Activated T-cell treated with anti-CD3 and anti-CD28 coated beads, Interleukin-2, amount 50 U/mL, for 72 hours (primary cell): Measurements from ENCODE around the gene PCK1. TPM values are rescaled to one million over a fixed set of nuclear protein-coding genes. Genes with fewer than 3 reads are reported as not detected.

Source experiments
- ATAC-seq, 2 donors: fragments of 150-1000 bp; cut with Tn5 transposase; replicated peaks in 1 of 2; 2 replicates each; pipeline ENCODE4 v1.10.0; 2021; ENCODE audit warnings: moderate library complexity in 2 of 2, mild to moderate bottlenecking in 1 of 2
- DNase-seq, 2 donors: peaks; one replicate each; pipeline ENCODE4 v3.0.0; 2021 to 2022; ENCODE audit warnings: mixed read lengths in 1 of 2
- H3K27ac Mint-ChIP-seq: one replicate; pipeline ENCODE4 v1.8.0; 2022; ENCODE audit warnings: mild to moderate bottlenecking, moderate library complexity, mixed read lengths
- H3K27me3 Mint-ChIP-seq: one replicate; pipeline ENCODE4 v1.8.0; 2022; ENCODE audit warnings: low read depth, mixed read lengths
- H3K36me3 Mint-ChIP-seq, 2 donors: one replicate each; pipeline ENCODE4 v1.8.0; 2022; ENCODE audit warnings: mixed read lengths in 2 of 2, mild to moderate bottlenecking in 1 of 2; ENCODE audit not compliant: insufficient read depth in 2 of 2
- H3K4me1 Mint-ChIP-seq: one replicate; pipeline ENCODE4 v1.8.0; 2022; ENCODE audit warnings: low read depth, mixed read lengths
- H3K4me3 Mint-ChIP-seq, 2 donors: one replicate each; pipeline ENCODE4 v1.8.0; 2022; ENCODE audit warnings: mild to moderate bottlenecking in 2 of 2, mixed read lengths in 2 of 2, moderate library complexity in 2 of 2
- H3K9me3 Mint-ChIP-seq, 2 donors: one replicate each; pipeline ENCODE4 v1.8.0; 2022; ENCODE audit warnings: mixed read lengths in 2 of 2
- total RNA-seq, 2 donors: library from RNA; stranded (reverse); gene quantifications; one replicate each; pipeline ENCODE4 v1.2.3, GENCODE V29; 2022

PCK1 gene
- total RNA-seq, 2 donors from 2014 or later = not detected

DNA sequence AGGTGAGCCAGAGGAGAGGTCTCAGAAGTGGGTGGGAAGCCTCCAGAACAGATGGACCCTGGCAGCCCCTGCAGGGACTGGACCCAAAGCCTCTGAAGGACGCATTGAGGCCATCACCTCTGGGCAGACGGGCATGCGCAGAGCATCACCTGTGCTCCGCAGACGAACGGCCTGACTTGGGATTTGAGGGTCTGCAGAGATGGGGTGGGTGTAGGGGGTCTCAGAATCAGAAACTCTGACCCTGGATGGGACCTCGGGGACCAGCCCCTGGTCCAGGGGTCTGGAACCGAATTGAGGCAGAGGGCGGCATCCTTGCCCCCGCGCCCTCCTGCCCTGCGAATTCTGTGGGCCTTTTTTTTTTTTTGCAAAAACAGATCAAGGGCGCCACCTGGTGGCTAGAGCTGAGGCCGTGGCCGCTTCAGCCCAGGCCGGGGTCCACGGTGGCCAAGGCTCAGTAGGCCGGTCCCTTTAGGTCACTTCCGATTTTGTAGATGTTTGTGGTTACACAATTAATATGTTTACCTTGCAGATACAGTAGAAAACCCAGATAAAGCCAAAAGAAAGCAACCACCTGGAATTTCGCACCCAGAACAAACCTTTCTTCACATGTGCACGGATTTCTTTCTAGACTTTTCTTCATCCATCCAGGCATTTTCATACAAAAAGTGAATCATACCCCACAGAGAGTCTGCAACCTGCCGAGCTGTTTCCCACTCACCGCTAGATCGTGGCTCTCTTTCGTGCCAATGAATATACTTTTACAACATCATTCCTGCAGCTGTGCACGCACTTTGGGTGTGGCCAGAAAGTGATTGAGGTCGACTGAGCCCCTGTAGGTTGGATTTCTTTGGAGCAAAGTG is 33.4 kb downstream of the PCK1 start:
- Mint-ChIP-seq H3K36me3 (no peaks in the 10 kb centered on the region), H3K4me1 (peaks cover 7% of the 10 kb centered on the region), H3K9me3 (no peaks in the 10 kb centered on the region), H3K4me3 (no peak overlapping the region), H3K27me3 (peaks cover 12% of the 10 kb centered on the region), H3K27ac (no peak overlapping the region)
- DNase-seq = peak; percentile 52 to 76
- ATAC-seq = peak; percentile 31 to 47

DNA sequence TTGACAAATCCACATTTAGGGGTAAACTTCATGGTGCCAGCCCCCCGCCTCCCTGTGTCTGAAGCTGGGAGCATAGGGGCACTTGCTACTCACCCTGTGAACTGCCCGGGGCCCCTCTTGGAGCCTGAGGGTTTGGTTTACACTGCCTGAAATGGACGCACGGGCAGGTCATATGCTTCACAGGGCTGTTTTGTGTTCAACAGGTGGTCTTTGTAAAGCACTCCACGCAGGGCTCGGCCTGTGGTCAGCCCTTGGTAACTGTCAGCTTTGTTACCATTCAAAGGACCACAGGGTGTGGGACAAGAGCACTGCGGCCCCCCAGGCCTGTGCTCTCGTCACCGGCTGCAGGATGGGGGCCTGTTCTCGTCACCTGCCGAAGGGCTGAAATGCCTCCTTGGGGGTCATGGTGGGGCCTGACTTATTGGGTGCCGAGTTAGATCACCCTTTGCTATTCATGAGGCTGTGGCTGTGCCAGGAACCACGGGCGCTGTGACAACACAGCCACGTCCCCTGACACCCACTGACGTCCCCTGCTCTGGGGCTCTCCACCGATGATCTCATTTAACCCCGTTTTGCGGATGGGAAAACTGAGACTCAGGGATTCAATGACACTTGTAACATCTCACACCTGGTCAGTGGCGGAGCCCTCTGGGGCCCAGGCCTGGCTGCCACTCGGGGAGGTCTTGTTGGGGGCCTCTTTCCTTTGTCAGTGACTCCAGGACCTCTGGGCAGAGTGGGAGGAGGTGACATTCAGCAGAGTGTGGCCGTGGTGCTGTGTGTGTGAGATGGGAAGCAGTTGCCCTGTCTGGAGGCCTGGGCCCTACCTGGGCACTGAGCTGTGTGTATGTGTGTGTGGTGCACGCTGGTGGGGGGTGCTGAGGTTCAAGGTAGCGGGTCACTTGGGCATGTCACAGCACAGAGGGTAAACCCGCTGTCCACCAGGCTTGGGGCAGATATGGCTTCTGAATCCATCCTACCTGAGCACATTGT is 34.4 kb downstream of the PCK1 start:
- no peak for ATAC-seq
- DNase-seq = no peak
- Mint-ChIP-seq H3K27ac (no peak overlapping the region), H3K27me3 (peaks cover 12% of the 10 kb centered on the region), H3K9me3 (no peaks in the 10 kb centered on the region), H3K4me1 (peaks cover 7% of the 10 kb centered on the region), H3K4me3 (no peak overlapping the region), H3K36me3 (no peaks in the 10 kb centered on the region)

DNA sequence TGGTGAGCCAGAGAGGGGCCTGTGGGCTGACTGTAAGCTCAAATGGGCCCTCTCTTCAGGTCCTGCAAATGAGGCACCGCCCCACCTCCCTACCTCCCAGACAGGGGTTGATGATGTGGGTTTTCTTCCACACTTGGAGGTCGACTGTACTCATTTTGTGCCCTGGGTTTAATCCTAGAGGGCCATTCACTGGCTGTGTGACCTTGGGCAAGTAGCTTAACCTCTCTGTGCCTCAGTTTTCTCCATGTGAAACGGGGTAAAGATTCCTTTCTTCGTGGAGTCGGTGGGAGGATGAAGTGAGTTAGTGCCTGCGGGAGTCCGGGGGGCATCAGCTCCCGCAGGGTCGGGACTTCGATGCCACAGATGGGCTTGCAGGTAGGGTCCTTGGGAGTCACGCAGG is 35.4 kb downstream of the PCK1 start:
- Mint-ChIP-seq H3K27ac (no peak overlapping the region), H3K36me3 (no peaks in the 10 kb centered on the region), H3K4me3 (no peak overlapping the region), H3K9me3 (no peaks in the 10 kb centered on the region), H3K27me3 (peaks cover 12% of the 10 kb centered on the region), H3K4me1 (peaks cover 17% of the 10 kb centered on the region)
- DNase-seq (no peak), ATAC-seq (no peak)

DNA sequence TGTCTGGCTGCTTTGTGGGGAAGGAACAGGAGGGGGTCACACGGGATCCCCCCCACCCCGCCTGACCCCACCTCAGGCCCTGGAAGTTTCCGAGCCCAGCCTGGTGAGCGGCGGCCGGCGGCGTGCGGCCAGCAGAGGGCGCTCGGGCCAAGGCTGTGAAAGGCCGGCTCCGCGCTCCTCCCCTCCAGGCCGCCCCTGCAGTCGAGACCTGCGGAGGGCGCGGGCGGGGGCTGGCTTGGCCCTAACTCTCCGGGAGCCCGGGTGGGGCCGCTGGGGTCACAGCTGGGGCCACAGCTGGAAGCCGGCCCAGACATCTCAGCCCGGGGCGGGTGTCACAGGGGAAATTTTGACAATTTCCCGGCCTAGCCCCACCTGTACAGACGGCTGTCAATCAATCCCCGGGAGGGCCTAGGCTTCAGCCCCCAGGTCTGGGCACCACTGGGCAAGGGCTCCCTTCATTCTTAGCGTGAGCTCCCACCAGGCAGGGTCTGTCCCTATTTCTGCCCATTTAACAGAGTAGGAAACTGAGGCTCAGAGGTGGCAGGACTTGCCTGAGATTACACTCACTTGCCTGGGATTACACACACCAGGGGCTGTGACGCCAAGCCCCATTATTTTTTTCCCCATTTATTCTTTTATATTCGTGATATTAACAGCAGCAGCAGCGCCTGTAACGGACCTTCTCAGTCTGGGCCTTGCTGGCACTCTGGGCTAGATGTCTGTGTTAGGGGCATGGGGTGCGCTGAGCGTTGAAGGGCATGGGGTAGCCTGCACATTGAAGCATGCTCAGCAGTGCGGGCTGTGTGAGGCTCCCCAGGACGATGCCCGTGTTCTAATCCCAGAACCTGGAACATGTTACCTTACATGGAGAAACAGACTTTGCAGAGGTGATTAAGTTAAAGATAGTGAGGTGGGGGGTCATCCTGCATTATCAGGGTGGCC is 36.4 kb downstream of the PCK1 start:
- peak; percentile 76 to 82 for DNase-seq
- peak; percentile 73 to 75 for ATAC-seq
- H3K36me3 Mint-ChIP-seq = no peaks in the 10 kb centered on the region
- peaks cover 17% of the 10 kb centered on the region for H3K4me1 Mint-ChIP-seq
- H3K9me3 Mint-ChIP-seq = no peaks in the 10 kb centered on the region
- H3K27me3 Mint-ChIP-seq = peaks cover 12% of the 10 kb centered on the region
- no peak overlapping the region for H3K4me3 Mint-ChIP-seq
- no peak overlapping the region for H3K27ac Mint-ChIP-seq

DNA sequence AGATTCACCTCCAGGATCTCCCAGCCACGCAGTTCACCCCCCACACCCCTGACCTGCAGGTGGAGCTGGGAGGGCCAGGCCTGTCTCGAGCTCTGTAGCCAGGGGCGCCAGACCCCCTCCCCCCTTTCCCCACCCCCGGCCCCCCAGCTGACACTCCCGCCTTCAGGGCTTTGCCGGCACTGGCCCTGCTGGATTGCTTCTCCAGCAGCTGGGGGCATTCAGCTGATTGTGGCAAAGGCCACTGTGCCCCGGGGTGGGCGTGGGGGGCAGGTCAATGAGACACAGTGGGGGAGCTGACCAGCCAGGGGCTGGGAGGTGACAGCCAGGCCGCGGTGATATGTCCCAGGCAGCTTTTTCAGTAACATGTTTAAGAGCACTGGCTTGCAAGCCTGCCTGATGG is 37.1 kb downstream of the PCK1 start:
- H3K4me3 Mint-ChIP-seq = no peak overlapping the region
- no peak overlapping the region for H3K27ac Mint-ChIP-seq
- H3K9me3 Mint-ChIP-seq = no peaks in the 10 kb centered on the region
- no peak for ATAC-seq
- H3K4me1 Mint-ChIP-seq = peaks cover 17% of the 10 kb centered on the region
- no peak for DNase-seq
- H3K36me3 Mint-ChIP-seq = no peaks in the 10 kb centered on the region
- H3K27me3 Mint-ChIP-seq = peaks cover 12% of the 10 kb centered on the region

DNA sequence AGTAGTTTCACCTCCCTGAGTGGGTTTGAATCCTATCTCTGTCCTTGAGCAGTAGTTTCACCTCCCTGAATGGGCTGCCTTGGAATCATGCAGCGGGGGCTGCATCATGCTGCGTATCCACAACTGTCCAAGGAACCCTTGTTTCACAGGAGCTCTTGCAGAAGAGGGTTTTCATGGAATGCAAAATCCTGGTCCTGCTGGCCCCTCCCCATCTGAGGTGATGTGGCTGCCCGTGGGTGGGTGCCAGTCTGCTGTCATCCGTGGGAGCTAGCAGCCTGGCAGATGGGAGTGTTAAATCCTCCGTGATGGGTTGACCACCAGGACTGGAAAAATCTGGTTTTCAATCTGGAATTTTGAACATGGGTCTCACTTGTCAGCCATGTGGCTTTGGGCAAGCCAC is 37.6 kb downstream of the PCK1 start:
- Mint-ChIP-seq H3K9me3 (no peaks in the 10 kb centered on the region), H3K36me3 (no peaks in the 10 kb centered on the region), H3K4me3 (no peak overlapping the region), H3K27me3 (peaks cover 8% of the 10 kb centered on the region), H3K27ac (no peak overlapping the region), H3K4me1 (peaks cover 14% of the 10 kb centered on the region)
- no peak for ATAC-seq
- no peak for DNase-seq

DNA sequence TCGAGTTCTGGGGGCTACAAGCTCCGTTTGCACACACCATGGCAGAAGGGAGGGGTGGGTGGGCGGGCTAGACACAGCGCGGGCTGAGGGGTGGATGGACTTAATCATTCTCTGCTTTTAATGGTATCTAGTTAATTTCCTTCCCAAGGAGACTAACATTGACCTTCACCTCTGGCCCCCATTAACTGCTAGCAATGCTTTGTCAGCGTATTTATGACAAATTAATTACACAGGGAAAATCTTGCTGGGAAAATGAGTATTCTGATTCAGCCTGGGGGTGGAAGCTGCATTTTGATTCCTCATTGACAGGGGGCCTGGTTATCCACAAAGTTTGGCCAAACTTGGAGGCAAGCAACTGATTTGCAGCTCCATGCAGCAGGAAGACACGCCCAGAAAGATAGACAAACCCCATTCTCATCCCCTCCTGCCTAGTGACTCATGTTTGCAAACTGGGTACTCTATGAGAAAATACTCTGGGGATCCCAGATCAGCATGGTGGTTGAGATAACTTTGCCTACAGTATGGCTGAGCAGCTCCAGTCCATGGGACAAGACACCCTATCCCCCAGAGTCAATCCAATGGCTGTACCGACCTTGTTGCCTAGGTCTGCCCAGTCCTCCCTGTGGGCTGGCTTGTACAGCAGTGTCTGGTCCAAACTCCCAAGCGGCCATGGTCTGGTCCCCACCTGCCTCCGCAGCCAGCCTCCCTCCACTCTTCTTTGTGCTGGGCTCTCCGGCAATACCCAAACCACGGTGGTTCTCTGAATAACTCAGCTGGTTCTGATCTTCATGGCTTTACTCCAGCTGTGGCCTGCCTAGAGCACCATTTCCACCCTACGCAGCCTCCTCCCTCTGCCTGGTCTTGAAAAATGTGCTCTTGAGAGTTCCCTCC is 39.7 kb downstream of the PCK1 start:
- Mint-ChIP-seq H3K4me3 (no peak overlapping the region), H3K4me1 (peaks cover 21% of the 10 kb centered on the region), H3K9me3 (no peaks in the 10 kb centered on the region), H3K36me3 (no peaks in the 10 kb centered on the region), H3K27ac (no peak overlapping the region), H3K27me3 (peaks cover 5% of the 10 kb centered on the region)
- DNase-seq (peak; percentile 51 to 54), ATAC-seq (peak; percentile 78 to 84)

DNA sequence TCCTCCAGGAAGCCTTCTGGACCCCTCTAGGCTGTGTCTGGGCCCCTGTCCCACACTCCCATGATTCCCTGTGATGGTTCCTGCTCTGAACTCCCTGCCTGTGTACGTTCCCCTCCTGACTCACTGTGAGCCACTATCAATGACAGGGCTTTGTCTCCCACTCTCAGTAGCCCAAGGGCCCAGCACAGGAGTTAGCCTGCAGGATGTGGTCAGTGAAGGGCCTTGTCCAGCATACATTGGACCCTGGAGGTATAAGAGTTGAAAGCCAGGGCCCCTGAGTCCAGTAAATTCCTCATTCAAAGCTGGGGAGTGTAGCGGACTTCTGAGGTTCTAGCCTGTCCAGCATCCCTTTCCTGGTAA is 40.3 kb downstream of the PCK1 start:
- no peak overlapping the region for H3K4me3 Mint-ChIP-seq
- H3K9me3 Mint-ChIP-seq = no peaks in the 10 kb centered on the region
- H3K27ac Mint-ChIP-seq = no peak overlapping the region
- peaks cover 5% of the 10 kb centered on the region for H3K27me3 Mint-ChIP-seq
- H3K36me3 Mint-ChIP-seq = no peaks in the 10 kb centered on the region
- H3K4me1 Mint-ChIP-seq = peaks cover 25% of the 10 kb centered on the region
- ATAC-seq (peak; percentile 10 to 25), DNase-seq (no peak)

DNA sequence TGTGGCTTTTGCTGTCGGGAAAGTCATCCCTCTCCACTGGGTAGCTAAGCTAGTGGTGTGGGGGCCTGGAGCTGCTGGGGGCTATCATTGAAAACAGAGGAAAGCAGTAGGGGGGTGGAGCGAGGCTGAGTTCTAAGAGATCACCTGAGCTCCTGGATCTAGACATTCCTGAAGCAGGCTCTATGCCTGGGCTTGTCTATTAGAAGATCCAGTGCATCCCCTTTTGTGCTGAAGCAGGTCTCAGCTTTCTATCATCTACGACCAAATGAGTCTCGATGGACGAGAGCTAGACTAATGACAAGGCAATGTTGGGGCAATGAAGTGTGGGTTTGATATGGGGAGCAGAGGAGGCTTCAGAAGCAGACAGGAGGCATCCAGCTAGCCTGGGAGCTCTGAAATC is 40.8 kb downstream of the PCK1 start:
- H3K4me3 Mint-ChIP-seq = no peak overlapping the region
- DNase-seq (no peak), ATAC-seq (no peak)
- H3K4me1 Mint-ChIP-seq = peaks cover 26% of the 10 kb centered on the region
- H3K36me3 Mint-ChIP-seq = no peaks in the 10 kb centered on the region
- H3K9me3 Mint-ChIP-seq = no peaks in the 10 kb centered on the region
- no peak overlapping the region for H3K27ac Mint-ChIP-seq
- H3K27me3 Mint-ChIP-seq = peaks cover 5% of the 10 kb centered on the region

DNA sequence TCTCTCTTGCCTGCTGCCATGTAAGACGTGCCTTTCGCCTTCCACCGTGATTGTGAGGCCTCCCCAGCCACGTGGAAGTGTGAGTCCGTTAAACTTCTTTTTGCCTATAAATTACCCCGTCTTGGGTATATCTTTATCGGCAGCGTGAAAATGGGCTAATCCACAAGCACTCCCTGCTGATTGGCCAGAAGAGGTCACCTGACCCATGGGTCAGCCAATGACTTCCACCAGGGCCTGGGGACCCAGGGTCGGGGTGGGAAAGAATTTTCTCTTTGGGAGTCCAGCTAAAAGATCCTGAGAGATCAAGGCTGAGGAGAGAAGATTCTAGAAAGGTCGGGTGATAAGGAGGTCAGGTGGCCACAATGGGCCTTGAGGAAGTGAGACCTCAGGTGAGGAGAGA is 42.2 kb downstream of the PCK1 start:
- peaks cover 32% of the 10 kb centered on the region for H3K4me1 Mint-ChIP-seq
- H3K4me3 Mint-ChIP-seq = no peak overlapping the region
- H3K36me3 Mint-ChIP-seq = no peaks in the 10 kb centered on the region

DNA sequence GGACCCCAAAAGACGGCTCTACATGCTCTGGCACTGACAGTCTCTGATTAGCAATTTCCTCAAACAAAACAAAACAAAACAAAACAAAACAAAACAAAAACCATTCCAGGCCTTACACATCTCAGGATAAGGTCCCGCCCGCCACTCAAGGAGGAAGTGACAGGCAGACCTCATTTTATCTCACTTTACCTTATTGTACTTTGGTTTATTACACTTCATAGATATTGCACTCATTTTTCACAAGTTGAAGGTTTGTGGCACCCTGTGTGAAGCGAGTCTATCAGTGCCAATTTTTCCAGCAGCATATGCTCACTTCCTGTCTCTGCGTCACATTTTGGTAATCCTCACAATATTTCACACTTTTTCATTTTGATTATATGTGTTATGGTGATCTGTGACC is 44.1 kb downstream of the PCK1 start:
- DNase-seq = no peak
- ATAC-seq = no peak
- no peaks in the 10 kb centered on the region for H3K36me3 Mint-ChIP-seq
- H3K27ac Mint-ChIP-seq = no peak overlapping the region
- H3K27me3 Mint-ChIP-seq = no peaks in the 10 kb centered on the region
- H3K4me3 Mint-ChIP-seq = no peak overlapping the region
- H3K9me3 Mint-ChIP-seq = no peaks in the 10 kb centered on the region
- H3K4me1 Mint-ChIP-seq = peaks cover 32% of the 10 kb centered on the region

More for the DNA sequence above, 42.2 kb downstream of the PCK1 start:
- no peaks in the 10 kb centered on the region for H3K9me3 Mint-ChIP-seq
- H3K27me3 Mint-ChIP-seq = no peaks in the 10 kb centered on the region
- DNase-seq (no peak), ATAC-seq (no peak)
- H3K27ac Mint-ChIP-seq = no peak overlapping the region

DNA sequence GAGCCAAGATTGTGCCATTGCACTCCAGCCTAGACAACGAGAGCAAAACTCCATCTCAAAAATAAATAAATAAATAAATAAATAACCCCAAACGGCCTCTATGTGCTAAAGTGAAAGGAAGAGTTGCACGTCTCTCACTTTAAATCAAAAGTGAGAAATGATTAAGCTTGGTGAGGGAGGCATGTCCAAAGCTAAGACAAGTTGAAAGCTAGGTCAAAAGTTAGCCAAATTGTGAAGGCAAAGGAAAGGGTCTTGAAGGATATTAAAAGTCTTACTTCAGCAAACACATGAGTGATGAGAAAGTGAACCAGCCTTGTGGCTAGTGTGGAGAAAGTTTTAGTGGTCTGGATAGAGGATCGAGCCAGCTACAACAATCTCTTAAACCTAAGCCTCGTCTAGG is 45.0 kb downstream of the PCK1 start:
- Mint-ChIP-seq H3K4me3 (peak overlapping the region in 1 of 2 donors; percentile 18), H3K36me3 (no peaks in the 10 kb centered on the region), H3K4me1 (peaks cover 26% of the 10 kb centered on the region), H3K9me3 (no peaks in the 10 kb centered on the region), H3K27ac (no peak overlapping the region), H3K27me3 (no peaks in the 10 kb centered on the region)
- ATAC-seq (peak in 1 of 2 donors; percentile 30), DNase-seq (no peak)
